Osteocyte (in vitro differentiated cells): Measurements from ENCODE around the gene INSIG2. TPM values are rescaled to one million over a fixed set of nuclear protein-coding genes. Genes with fewer than 3 reads are reported as not detected.

Experiments used
- DNase-seq: peaks from one replicate; pipeline ENCODE4 v3.0.0; 2021; ENCODE audit warnings: mixed read lengths; ENCODE audit not compliant: unreplicated experiment; ENCODE audit errors: extremely low spot score
- H3K27ac Mint-ChIP-seq: one replicate; pipeline ENCODE4 v1.8.0; 2021; ENCODE audit warnings: mild to moderate bottlenecking, mixed read lengths; ENCODE audit not compliant: unreplicated experiment
- H3K27me3 Mint-ChIP-seq: one replicate; pipeline ENCODE4 v1.8.0; 2021; ENCODE audit warnings: mixed read lengths; ENCODE audit not compliant: unreplicated experiment
- H3K36me3 Mint-ChIP-seq: one replicate; pipeline ENCODE4 v1.8.0; 2021; ENCODE audit warnings: mixed read lengths; ENCODE audit not compliant: unreplicated experiment
- H3K4me1 Mint-ChIP-seq: one replicate; pipeline ENCODE4 v1.8.0; 2021; ENCODE audit warnings: mixed read lengths; ENCODE audit not compliant: unreplicated experiment
- H3K4me3 Mint-ChIP-seq: one replicate; pipeline ENCODE4 v1.8.0; 2021; ENCODE audit warnings: mild to moderate bottlenecking, moderate library complexity, mixed read lengths; ENCODE audit not compliant: unreplicated experiment
- H3K9me3 Mint-ChIP-seq: one replicate; pipeline ENCODE4 v1.8.0; 2021; ENCODE audit warnings: mixed read lengths; ENCODE audit not compliant: unreplicated experiment
- CTCF ChIP-seq: fragments of 200-600 bp; sonication (generic); IDR thresholded peaks from 2 replicates; pipeline ENCODE4 v1.5.0; 2021; ENCODE audit warnings: antibody characterized with exemption, mild to moderate bottlenecking, moderate library complexity
- total RNA-seq: library from RNA; stranded (reverse); gene quantifications from 2 replicates; pipeline ENCODE4 v1.2.1, GENCODE V29; 2021

Gene INSIG2
- total RNA-seq, 1 donor from 2014 or later, result 16.7 TPM

GRCh38 chr2:118054213-118055008, 33.9 kb upstream of the INSIG2 start:
- peaks cover 63% of the 10 kb centered on the region for H3K27me3 Mint-ChIP-seq
- TF ChIP-seq CTCF, result no peak
- no peaks in the 10 kb centered on the region for H3K9me3 Mint-ChIP-seq
- DNase-seq, result no peak
- no peaks in the 10 kb centered on the region for H3K36me3 Mint-ChIP-seq
- H3K27ac Mint-ChIP-seq, result no peak overlapping the region
- H3K4me3 Mint-ChIP-seq, result no peak overlapping the region
- H3K4me1 Mint-ChIP-seq, result no peaks in the 10 kb centered on the region

- no peak for TF ChIP-seq CTCF
- Mint-ChIP-seq H3K4me3 (no peak overlapping the region), H3K9me3 (no peaks in the 10 kb centered on the region), H3K36me3 (no peaks in the 10 kb centered on the region), H3K27ac (no peak overlapping the region), H3K4me1 (no peaks in the 10 kb centered on the region), H3K27me3 (peaks cover 57% of the 10 kb centered on the region)
- no peak for DNase-seq
Measured at GRCh38 chr2:118055512-118056164, 32.6 kb upstream of the INSIG2 start.

GRCh38 chr2:118056165-118056534, 32.1 kb upstream of the INSIG2 start:
- Mint-ChIP-seq H3K36me3 (no peaks in the 10 kb centered on the region), H3K4me3 (no peak overlapping the region), H3K4me1 (no peaks in the 10 kb centered on the region), H3K27me3 (peaks cover 52% of the 10 kb centered on the region), H3K9me3 (no peaks in the 10 kb centered on the region), H3K27ac (no peak overlapping the region)
- TF ChIP-seq CTCF, result no peak
- DNase-seq, result no peak

GRCh38 chr2:118056801-118057200, 31.5 kb upstream of the INSIG2 start:
- H3K9me3 Mint-ChIP-seq, result no peaks in the 10 kb centered on the region
- no peak overlapping the region for H3K4me3 Mint-ChIP-seq
- no peaks in the 10 kb centered on the region for H3K36me3 Mint-ChIP-seq
- TF ChIP-seq CTCF, result no peak
- no peaks in the 10 kb centered on the region for H3K4me1 Mint-ChIP-seq
- peaks cover 50% of the 10 kb centered on the region for H3K27me3 Mint-ChIP-seq
- no peak overlapping the region for H3K27ac Mint-ChIP-seq
- no peak for DNase-seq

GRCh38 chr2:118058951-118059350, 29.3 kb upstream of the INSIG2 start:
- Mint-ChIP-seq H3K9me3 (no peaks in the 10 kb centered on the region), H3K36me3 (no peaks in the 10 kb centered on the region), H3K27me3 (peaks cover 42% of the 10 kb centered on the region), H3K27ac (no peak overlapping the region), H3K4me3 (no peak overlapping the region), H3K4me1 (no peaks in the 10 kb centered on the region)
- DNase-seq, result no peak
- TF ChIP-seq CTCF, result no peak
